GM19043 (cell line): ENCODE measurements around the gene CYP1A1.

Source experiments
- ATAC-seq: cut with Tn5 transposase; IDR thresholded peaks from one replicate; pipeline ENCODE4 v1.9.1; 2021; ENCODE audit warnings: low read depth; ENCODE audit not compliant: unreplicated experiment

Gene CYP1A1

GRCh38 chr15:74725225-74725774 is at the start of gene CYP1A1:
TSS of gene CYP1A1 (minus strand) at chr15:74725528. CDS start at chr15:74723097, 2,431 bp downstream.
- ATAC-seq, result no peak

GRCh38 chr15:74773731-74774252 is 48.5 kb upstream of the CYP1A1 start:
- no peak for ATAC-seq

- no peak for ATAC-seq
Measured at GRCh38 chr15:74773329-74773728, 48.0 kb upstream of the CYP1A1 start.

- ATAC-seq, result no peak
Measured at GRCh38 chr15:74770211-74770903, 45.0 kb upstream of the CYP1A1 start.

- no peak for ATAC-seq
Measured at GRCh38 chr15:74769463-74770025, 44.2 kb upstream of the CYP1A1 start.

DNA sequence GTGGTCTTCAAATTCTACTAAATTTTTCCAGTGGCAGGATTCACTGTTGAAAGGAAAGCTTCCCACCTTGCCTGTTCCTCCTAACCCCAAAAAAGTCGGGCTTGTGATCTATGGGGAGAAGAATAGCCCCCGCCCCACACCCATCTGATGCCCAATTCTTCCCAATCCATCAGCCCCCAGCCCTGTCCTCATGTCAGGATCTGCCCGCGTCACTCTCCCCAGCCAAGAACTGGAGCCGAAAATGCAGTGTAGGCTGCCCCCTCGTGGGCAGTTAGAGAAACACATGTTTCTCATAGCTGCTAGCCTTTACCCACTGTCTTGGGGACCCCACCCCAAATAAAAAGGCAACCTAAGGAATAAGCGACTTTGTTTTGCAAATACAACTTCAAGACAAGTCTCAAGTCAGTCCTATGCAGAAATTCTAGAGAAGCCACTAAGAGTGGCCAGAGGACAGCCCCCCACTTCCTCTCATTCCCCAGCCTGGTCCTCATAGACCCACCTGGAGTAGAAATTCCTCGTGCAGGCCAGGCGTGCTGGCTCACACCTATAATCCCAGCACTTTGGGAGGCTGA is 43.5 kb upstream of the CYP1A1 start:
- no peak for ATAC-seq

DNA sequence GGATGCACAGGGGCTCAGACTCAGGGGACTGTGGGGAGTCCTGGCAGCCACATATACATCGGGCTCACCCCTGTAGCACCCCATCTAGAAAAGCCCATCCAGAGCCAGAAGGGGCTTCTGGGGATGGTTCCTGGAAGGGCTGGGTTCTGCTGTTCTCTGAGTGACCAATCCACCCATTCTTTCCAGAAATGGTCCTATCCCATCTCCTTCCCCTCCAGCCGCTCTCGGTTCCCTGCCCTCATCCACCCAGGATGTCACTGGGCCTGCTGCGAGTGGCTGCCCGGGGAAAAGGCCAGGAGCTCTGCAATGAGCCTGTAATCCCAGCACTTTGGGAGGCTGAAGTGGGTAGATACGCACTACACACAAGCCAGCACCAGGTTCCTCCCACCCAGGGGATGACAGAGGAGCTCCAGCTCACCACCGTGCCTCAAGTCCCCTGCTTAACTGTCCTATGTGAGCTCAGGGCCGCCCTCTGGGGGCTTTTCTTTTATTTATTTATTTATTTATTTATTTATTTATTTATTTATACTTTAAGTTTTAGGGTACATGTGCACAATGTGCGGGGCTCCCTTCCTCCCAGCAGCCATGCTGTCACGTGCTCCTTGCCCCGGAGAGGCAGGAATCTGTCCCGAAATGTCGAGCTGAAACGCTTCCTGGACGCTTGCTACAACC is 42.9 kb upstream of the CYP1A1 start:
- ATAC-seq, result no peak

- ATAC-seq, result no peak
Measured at GRCh38 chr15:74767167-74768098, 42.1 kb upstream of the CYP1A1 start.

- no peak for ATAC-seq
Measured at GRCh38 chr15:74763416-74763815, 38.1 kb upstream of the CYP1A1 start.

- no peak for ATAC-seq
Measured at GRCh38 chr15:74762791-74763150, 37.4 kb upstream of the CYP1A1 start.

DNA sequence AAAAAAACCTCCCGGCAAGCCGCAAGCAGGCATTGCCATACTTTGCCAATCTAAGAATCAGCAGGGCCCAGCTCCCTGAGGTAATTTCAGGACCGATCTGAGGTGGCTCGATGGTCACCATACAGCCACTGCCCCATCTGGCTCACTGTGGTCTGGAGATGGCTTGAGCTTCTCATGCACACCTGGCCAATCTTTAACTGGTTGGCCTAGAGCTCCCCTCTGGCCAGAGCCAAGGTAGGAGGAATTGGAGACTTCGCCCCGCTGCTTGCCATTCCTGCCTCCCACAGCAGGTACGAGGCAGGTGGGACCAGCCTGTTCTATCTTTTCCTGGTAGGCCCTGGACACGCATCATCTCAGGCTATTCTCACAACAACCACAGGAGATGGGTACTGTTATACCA is 33.4 kb upstream of the CYP1A1 start:
- ATAC-seq, result no peak

GRCh38 chr15:74754593-74755215 is 29.4 kb upstream of the CYP1A1 start:
- ATAC-seq, result no peak

DNA sequence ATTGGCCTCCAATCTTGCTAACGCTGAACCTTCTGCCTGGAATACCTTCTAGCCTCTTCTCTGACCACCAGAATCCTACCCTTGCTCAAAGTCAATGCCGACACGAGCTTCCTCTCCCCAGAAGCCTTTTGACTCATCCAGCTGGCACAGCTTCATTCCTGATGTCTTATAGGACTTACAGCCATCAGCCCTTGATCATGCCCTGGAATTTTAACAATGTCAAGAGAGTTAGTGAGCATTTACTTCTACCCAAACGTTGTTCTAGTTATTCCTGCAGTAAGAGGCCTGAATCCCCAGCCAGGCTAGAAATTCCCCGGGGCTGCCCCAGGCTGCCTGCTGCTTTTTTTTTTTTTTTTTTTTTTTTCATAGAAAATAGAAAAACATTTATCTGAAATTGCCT is 27.2 kb upstream of the CYP1A1 start:
- no peak for ATAC-seq

- ATAC-seq, result no peak
Measured at GRCh38 chr15:74752011-74752410, 26.7 kb upstream of the CYP1A1 start.

- no peak for ATAC-seq
Measured at GRCh38 chr15:74750751-74751150, 25.4 kb upstream of the CYP1A1 start.

DNA sequence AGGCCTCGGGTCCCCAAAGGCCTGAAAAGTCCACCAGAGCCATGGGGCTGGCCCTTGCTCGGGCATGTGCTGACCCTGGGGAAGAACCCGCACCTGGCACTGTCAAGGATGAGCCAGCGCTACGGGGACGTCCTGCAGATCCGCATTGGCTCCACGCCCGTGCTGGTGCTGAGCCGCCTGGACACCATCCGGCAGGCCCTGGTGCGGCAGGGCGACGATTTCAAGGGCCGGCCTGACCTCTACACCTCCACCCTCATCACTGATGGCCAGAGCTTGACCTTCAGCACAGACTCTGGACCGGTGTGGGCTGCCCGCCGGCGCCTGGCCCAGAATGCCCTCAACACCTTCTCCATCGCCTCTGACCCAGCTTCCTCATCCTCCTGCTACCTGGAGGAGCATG is 24.5 kb upstream of the CYP1A1 start:
- no peak for ATAC-seq

GRCh38 chr15:74748322-74748946 is 23.1 kb upstream of the CYP1A1 start, which contains the start of gene CYP1A2:
TSS of gene CYP1A2 (plus strand) at chr15:74748845. CDS start at chr15:74749739, 894 bp downstream.
- ATAC-seq, result no peak

- ATAC-seq, result no peak
Measured at GRCh38 chr15:74746389-74746788, 21.1 kb upstream of the CYP1A1 start.

- no peak for ATAC-seq
Measured at GRCh38 chr15:74742422-74742821, 17.1 kb upstream of the CYP1A1 start.
